HepG2 (cell line): ENCODE data around the gene OVCH2. TPM values are rescaled to one million over a fixed set of nuclear protein-coding genes. Genes with fewer than 3 reads are reported as not detected.

Source experiments
- ATAC-seq: fragments of 200-7000 bp; cut with Tn5 transposase; 3 replicates; pipeline ENCODE4 v1.9.1; 2020; ENCODE audit warnings: mild to moderate bottlenecking, moderate library complexity
- BruUV-seq: library from RNA; stranded (reverse); fragments of 400-500 nt; replicated peaks from 2 replicates; lab custom pipeline; 2021; lab: Mats Ljungman, UMichigan
- CTCF ChIA-PET: fragments of 300-600 bp; formaldehyde crosslinking; extraction: SDS; loops from one replicate; lab custom pipeline; 2021; ENCODE audit warnings: low total read pairs, inconsistent platforms, low intra/inter-chr PET ratio; lab: Yijun Ruan, JAX
- POLR2A ChIA-PET: fragments of 350-600 bp; sonication (Branson Sonifier 250); formaldehyde crosslinking; loops from one replicate; lab custom pipeline; 2020; ENCODE audit warnings: antibody characterized with exemption, inconsistent platforms; lab: Yijun Ruan, JAX
- DNase-seq: peaks from one replicate; pipeline ENCODE4 v3.0.0-alpha.2; 2015; ENCODE audit warnings: low spot score
- FAIRE-seq: peaks from 3 replicates; lab custom pipeline; 2011; peaks lifted over from hg19 to GRCh38; lab: Jason Lieb, UNC
- H2AFZ ChIP-seq: one replicate; pipeline ENCODE4 v1.6.1; 2011; ENCODE audit warnings: low read length, inconsistent platforms
- H3K27ac ChIP-seq: fragments of 300-600 bp; 3 replicates; pipeline ENCODE4 v1.8.0; 2011; ENCODE audit warnings: mixed run types, mild to moderate bottlenecking, mixed read lengths, low read length, inconsistent platforms; ENCODE audit not compliant: insufficient read depth; ENCODE audit errors: extremely low read length
- H3K27me3 ChIP-seq, 2 experiments: fragments of 200-600 bp in 1 of 2; 2 replicates in 1 of 2; 3 replicates in 1 of 2; pipeline versions ENCODE4 v1.6.0 to v1.8.0; 2011; ENCODE audit warnings: low read length in 2 of 2, mild to moderate bottlenecking in 2 of 2, moderate library complexity in 2 of 2, inconsistent platforms in 1 of 2; ENCODE audit not compliant: insufficient read depth in 2 of 2, control insufficient read depth in 1 of 2
- H3K36me3 ChIP-seq, 2 experiments: fragments of 200-600 bp in 1 of 2; replicated peaks in 1 of 2; 2 replicates in 1 of 2; 3 replicates in 1 of 2; pipeline versions ENCODE4 v1.5.1 to v1.8.0; 2011; ENCODE audit warnings: low read length in 2 of 2, inconsistent platforms in 1 of 2; ENCODE audit not compliant: insufficient read depth in 2 of 2, control insufficient read depth in 1 of 2
- H3K4me1 ChIP-seq: 2 replicates; pipeline ENCODE4 v1.5.1; 2012; ENCODE audit warnings: low read length, inconsistent platforms; ENCODE audit not compliant: insufficient read depth
- H3K4me2 ChIP-seq: 2 replicates; pipeline ENCODE4 v1.6.0; 2011; ENCODE audit warnings: low read depth, low read length, inconsistent platforms
- H3K4me3 ChIP-seq, 3 experiments: fragments of 200-600 bp in 1 of 3; sonication (generic), shearing (Covaris generic) in 1 of 3; replicated peaks in 1 of 3; 2 replicates each; pipeline ENCODE4 v1.5.1; 2011 to 2016; ENCODE audit warnings: low read length in 3 of 3, inconsistent platforms in 2 of 3, low read depth in 2 of 3, mild to moderate bottlenecking in 2 of 3, control low read depth in 1 of 3, mixed read lengths in 1 of 3; ENCODE audit not compliant: insufficient read depth in 1 of 3
- H3K79me2 ChIP-seq: one replicate; pipeline ENCODE4 v1.6.1; 2011; ENCODE audit warnings: low read length, inconsistent platforms; ENCODE audit not compliant: insufficient read depth
- H3K9ac ChIP-seq: 2 replicates; pipeline ENCODE4 v1.6.0; 2011; ENCODE audit warnings: mild to moderate bottlenecking, low read depth, low read length, inconsistent platforms; ENCODE audit not compliant: insufficient read depth
- H3K9me3 ChIP-seq: 2 replicates; pipeline ENCODE4 v1.5.1; 2012; ENCODE audit warnings: mild to moderate bottlenecking, low read length
- H4K20me1 ChIP-seq: 2 replicates; pipeline ENCODE4 v1.6.0; 2011; ENCODE audit warnings: inconsistent platforms, mild to moderate bottlenecking, low read length, moderate library complexity; ENCODE audit not compliant: insufficient read depth
- CBX5 ChIP-seq: sonication (generic); formaldehyde crosslinking; IDR thresholded peaks from 2 replicates; pipeline ENCODE4 v1.4.0; 2020; ENCODE audit warnings: missing genetic modification reagents, borderline replicate concordance
- IKZF4 ChIP-seq: sonication (generic); formaldehyde crosslinking; IDR thresholded peaks from 2 replicates; pipeline ENCODE4 v1.5.1; 2020; ENCODE audit warnings: borderline replicate concordance, mild to moderate bottlenecking, low read depth, missing genetic modification reagents; ENCODE audit errors: not compliant biosample characterization
- KAT8 ChIP-seq: IDR thresholded peaks from 2 replicates; pipeline ENCODE4 v1.6.1; 2016; ENCODE audit warnings: missing genetic modification reagents, missing compliant biosample characterization
- POLR2A ChIP-seq, 2 experiments: IDR thresholded peaks; 2 replicates each; pipeline ENCODE4 v1.6.1; 2011; ENCODE audit warnings: low read depth in 2 of 2, low read length in 2 of 2, mild to moderate bottlenecking in 1 of 2, moderate library complexity in 1 of 2; ENCODE audit not compliant: insufficient read depth in 1 of 2
- SKI ChIP-seq: fragments of 450-650 bp; IDR thresholded peaks from one replicate; pipeline ENCODE4 v1.6.1; 2018; ENCODE audit warnings: mild to moderate bottlenecking; ENCODE audit not compliant: partially characterized antibody
- SRSF4 ChIP-seq: fragments of 200-400 bp; formaldehyde crosslinking; IDR thresholded peaks from one replicate; pipeline ENCODE4 v1.6.1; 2018; ENCODE audit warnings: mild to moderate bottlenecking, low read depth, low read length, moderate library complexity; ENCODE audit not compliant: poor library complexity, severe bottlenecking
- ZBTB1 ChIP-seq: sonication (generic); formaldehyde crosslinking; IDR thresholded peaks from 2 replicates; pipeline ENCODE4 v1.4.0; 2020; ENCODE audit warnings: missing genetic modification reagents, borderline replicate concordance
- ZNF12 ChIP-seq: sonication (generic); formaldehyde crosslinking; IDR thresholded peaks from 2 replicates; pipeline ENCODE4 v1.5.0; 2020; ENCODE audit warnings: missing genetic modification reagents
- ZNF260 ChIP-seq: sonication (generic); formaldehyde crosslinking; IDR thresholded peaks from 2 replicates; pipeline ENCODE4 v1.4.0; 2020; ENCODE audit warnings: missing genetic modification reagents, low read depth, mild to moderate bottlenecking, borderline replicate concordance
- ZNF451 ChIP-seq: sonication (generic); formaldehyde crosslinking; IDR thresholded peaks from 2 replicates; pipeline ENCODE4 v1.5.0; 2020; ENCODE audit warnings: mild to moderate bottlenecking, missing genetic modification reagents
- ZNF501 ChIP-seq: sonication (generic); formaldehyde crosslinking; IDR thresholded peaks from 2 replicates; pipeline ENCODE4 v1.5.1; 2020; ENCODE audit warnings: mild to moderate bottlenecking, moderate library complexity, missing genetic modification reagents
- ZNF546 ChIP-seq: sonication (generic); formaldehyde crosslinking; conservative IDR thresholded peaks from 2 replicates; pipeline ENCODE4 v1.8.1; 2023; ENCODE audit warnings: mild to moderate bottlenecking, missing genetic modification reagents
- ZNF567 ChIP-seq: sonication (generic); formaldehyde crosslinking; IDR thresholded peaks from 2 replicates; pipeline ENCODE4 v1.8.1; 2023; ENCODE audit warnings: mild to moderate bottlenecking, missing genetic modification reagents, borderline replicate concordance
- ZNF746 ChIP-seq: sonication (generic); formaldehyde crosslinking; IDR thresholded peaks from 2 replicates; pipeline ENCODE4 v1.8.0; 2022; ENCODE audit warnings: mild to moderate bottlenecking, missing genetic modification reagents
- ZNF781 ChIP-seq: sonication (generic); formaldehyde crosslinking; IDR thresholded peaks from 2 replicates; pipeline ENCODE4 v1.5.1; 2020; ENCODE audit warnings: borderline replicate concordance, mild to moderate bottlenecking, missing genetic modification reagents; ENCODE audit errors: not compliant biosample characterization
- WGBS: methylation state at CpG from one replicate; pipeline ENCODE4 v1.1.6; 2017; ENCODE audit warnings: low lambda C conversion rate; 5-methylcytosine and 5-hydroxymethylcytosine counted together
- in situ Hi-C: cut with HindIII; loops from 2 replicates; pipeline ENCODE4 v1.10.0; 2017; ENCODE audit warnings: low pct_unique_long_range_greater_than_20kb; ENCODE audit not compliant: extremely low pct_ligation_motif_present
- intact Hi-C: fragments of 100-400 bp; cut with micrococcal nuclease; formaldehyde crosslinking; loops from one replicate; pipeline ENCODE4 v1.10.0; 2022; ENCODE audit not compliant: unreplicated experiment
- polyA plus RNA-seq, 8 experiments: library from polyadenylated mRNA; depleted of rRNA in 3 of 8; stranded (reverse) in 7 of 8; unstranded in 1 of 8; fragments of >200 nt; fragmentation: Illumina TruSeq in 4 of 8; extraction: Trizol in 4 of 8; gene quantifications; 2 replicates each; pipeline versions ENCODE4 v1.2.1 to v1.2.3, GENCODE V29; 2011 to 2016; ENCODE audit warnings: low read depth in 4 of 8, missing spikeins in 1 of 8, mixed read lengths in 1 of 8; ENCODE audit not compliant: insufficient read depth in 1 of 8
- total RNA-seq, 5 experiments: library from RNA; depleted of rRNA; stranded (reverse); fragments of >200 nt; fragmentation: Illumina TruSeq; extraction: Trizol; gene quantifications; 2 replicates each; pipeline ENCODE4 v1.2.3, GENCODE V29; 2016; ENCODE audit warnings: low read depth in 1 of 5
- TF ChIP-seq, protein P1 (sequence below): sonication (generic); formaldehyde crosslinking; IDR thresholded peaks from 2 replicates; pipeline ENCODE4 v1.9.0; 2021; ENCODE audit warnings: missing genetic modification reagents, borderline replicate concordance

OVCH2 gene
- total and polyA plus RNA-seq, 2 of the 13 experiments (the other 11 are each of a cell fraction or from before 2014, with no cell fraction given): not detected

DNA sequence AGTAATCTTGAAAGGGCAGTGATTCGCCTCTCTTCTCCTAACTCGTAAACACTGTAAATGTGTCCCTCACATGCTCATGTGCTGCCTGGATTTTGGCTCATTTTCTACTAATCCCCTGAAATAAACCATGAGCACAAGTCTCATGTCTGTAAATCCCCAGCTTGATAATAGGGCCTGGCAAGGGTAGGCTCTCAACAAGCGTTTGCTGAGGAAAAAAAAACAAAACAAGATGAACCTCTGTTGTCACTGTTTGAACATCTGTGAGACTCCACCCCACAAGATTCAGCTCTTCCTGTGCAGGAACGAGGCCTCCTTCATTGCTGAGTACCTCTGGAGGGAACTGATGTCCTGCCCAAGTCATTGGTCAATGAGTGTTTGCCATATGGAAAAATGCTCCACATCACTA, 28.5 kb downstream of the OVCH2 start:
- CTCF ChIA-PET: no interaction called here
- DNase-seq (no peak), ATAC-seq (no peak), FAIRE-seq (no peak)
- H3K27ac ChIP-seq: no peak overlapping the region
- no peaks in the 10 kb centered on the region for H3K79me2 ChIP-seq
- no peak overlapping the region for H2AFZ ChIP-seq
- POLR2A ChIA-PET: no interaction called here
- H3K4me3 ChIP-seq: no peak overlapping the region
- H3K27me3 ChIP-seq: peaks cover 3 to 20% of the 10 kb centered on the region in 2 experiments; a peak in 4 of 5 replicates
- no TSS peak for BruUV-seq
- intact Hi-C loops (no loop called here), in situ Hi-C loops (loop anchor here (25.0 kb wide), 1 partner anchor 315 kb away; no protein-coding TSS in a partner anchor)
- H3K9ac ChIP-seq: no peak overlapping the region
- TF ChIP-seq ZNF260 (CRISPR knock-in tag): no peak
- peaks cover 5% of the 10 kb centered on the region for H3K4me1 ChIP-seq
- H4K20me1 ChIP-seq: no peaks in the 10 kb centered on the region
- no peaks in the 10 kb centered on the region for H3K36me3 ChIP-seq
- no peak overlapping the region for H3K4me2 ChIP-seq
- WGBS: 5% methylated on average over 4 of the region's 4 CpGs
- no peaks in the 10 kb centered on the region for H3K9me3 ChIP-seq

DNA sequence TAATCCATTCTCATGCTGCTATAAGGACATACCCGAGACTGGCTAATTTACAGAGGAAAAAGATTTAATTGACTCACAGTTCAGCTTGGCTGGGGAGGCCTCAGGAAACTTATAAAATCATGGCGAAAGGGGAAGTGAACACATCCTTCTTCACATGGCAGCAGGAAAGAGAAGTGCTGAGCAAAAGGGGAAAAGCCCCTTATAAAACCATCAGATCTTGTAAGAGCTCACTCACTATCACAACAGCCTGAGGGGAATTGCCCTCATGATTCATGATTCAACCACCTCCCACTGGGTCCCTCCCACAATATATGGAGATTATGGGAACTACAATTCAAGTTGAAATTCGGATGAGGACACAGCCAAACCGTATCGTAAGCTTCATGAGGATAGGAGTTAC, 29.2 kb downstream of the OVCH2 start:
- ChIA-PET POLR2A (no interaction called here), CTCF (no interaction called here)
- ATAC-seq: no peak
- Histone ChIP-seq H3K4me1 (peaks cover 12% of the 10 kb centered on the region), H3K79me2 (no peaks in the 10 kb centered on the region), H3K36me3 (no peaks in the 10 kb centered on the region), H3K4me2 (no peak overlapping the region), H2AFZ (no peak overlapping the region), H4K20me1 (no peaks in the 10 kb centered on the region), H3K9ac (no peak overlapping the region), H3K27ac (no peak overlapping the region), H3K4me3 (no peak overlapping the region), H3K27me3 (peaks cover 3 to 22% of the 10 kb centered on the region in 2 experiments; a peak in 4 of 5 replicates), H3K9me3 (no peaks in the 10 kb centered on the region)
- BruUV-seq: no TSS peak
- WGBS: 24% methylated on average over 5 of the region's 5 CpGs
- FAIRE-seq: no peak
- no peak for DNase-seq
- in situ Hi-C loops (loop anchor here (25.0 kb wide), 1 partner anchor 315 kb away; no protein-coding TSS in a partner anchor), intact Hi-C loops (no loop called here)
- TF ChIP-seq ZNF12 (CRISPR knock-in tag) (no peak), ZNF451 (CRISPR knock-in tag) (no peak), IKZF4 (CRISPR knock-in tag) (no peak), ZNF781 (CRISPR knock-in tag) (no peak), ZNF746 (CRISPR knock-in tag) (no peak), POLR2A (IDR thresholded peaks at IDR 0.05; ENCODE audit: insufficient read depth in 1 of 2, low read depth in 2 of 2, low read length in 2 of 2) (no peak), SKI (no peak), ZNF567 (CRISPR knock-in tag) (no peak), ZBTB1 (CRISPR knock-in tag) (no peak), SRSF4 (no peak), CBX5 (CRISPR knock-in tag) (no peak), ZNF501 (CRISPR knock-in tag) (no peak), KAT8 (CRISPR knock-in tag) (no peak), ZNF546 (CRISPR knock-in tag) (no peak)
- TF ChIP-seq, protein P1, sequence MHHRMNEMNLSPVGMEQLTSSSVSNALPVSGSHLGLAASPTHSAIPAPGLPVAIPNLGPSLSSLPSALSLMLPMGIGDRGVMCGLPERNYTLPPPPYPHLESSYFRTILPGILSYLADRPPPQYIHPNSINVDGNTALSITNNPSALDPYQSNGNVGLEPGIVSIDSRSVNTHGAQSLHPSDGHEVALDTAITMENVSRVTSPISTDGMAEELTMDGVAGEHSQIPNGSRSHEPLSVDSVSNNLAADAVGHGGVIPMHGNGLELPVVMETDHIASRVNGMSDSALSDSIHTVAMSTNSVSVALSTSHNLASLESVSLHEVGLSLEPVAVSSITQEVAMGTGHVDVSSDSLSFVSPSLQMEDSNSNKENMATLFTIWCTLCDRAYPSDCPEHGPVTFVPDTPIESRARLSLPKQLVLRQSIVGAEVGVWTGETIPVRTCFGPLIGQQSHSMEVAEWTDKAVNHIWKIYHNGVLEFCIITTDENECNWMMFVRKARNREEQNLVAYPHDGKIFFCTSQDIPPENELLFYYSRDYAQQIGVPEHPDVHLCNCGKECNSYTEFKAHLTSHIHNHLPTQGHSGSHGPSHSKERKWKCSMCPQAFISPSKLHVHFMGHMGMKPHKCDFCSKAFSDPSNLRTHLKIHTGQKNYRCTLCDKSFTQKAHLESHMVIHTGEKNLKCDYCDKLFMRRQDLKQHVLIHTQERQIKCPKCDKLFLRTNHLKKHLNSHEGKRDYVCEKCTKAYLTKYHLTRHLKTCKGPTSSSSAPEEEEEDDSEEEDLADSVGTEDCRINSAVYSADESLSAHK (CRISPR knock-in tag): no peak
